H1 (cell line): ENCODE results near the gene GPR52. TPM values are rescaled to one million over a fixed set of nuclear protein-coding genes. Genes with fewer than 3 reads are reported as not detected.
"Not testable (repeated sequence)": the region's sequence is repeated elsewhere in the genome, so short reads cannot be mapped to it uniquely, and the experiment has no call there.

Experiments used
- CTCF ChIA-PET: fragments of 300-600 bp; sonication (Branson Sonifier 250); formaldehyde crosslinking; loops from one replicate; lab custom pipeline; 2021; ENCODE audit not compliant: partially characterized antibody; lab: Charles Lee
- POLR2A ChIA-PET: fragments of 300-600 bp; sonication (Branson Sonifier 250); formaldehyde crosslinking; loops from one replicate; lab custom pipeline; 2021; ENCODE audit warnings: inconsistent platforms; ENCODE audit not compliant: partially characterized antibody; lab: Charles Lee
- DNase-seq, 2 experiments: peaks; one replicate each; pipeline versions ENCODE4 v3.0.0 to v3.0.0-alpha.2; 2010 to 2022; ENCODE audit warnings: low spot score in 2 of 2, low read depth in 1 of 2, mixed read lengths in 1 of 2
- FAIRE-seq: peaks from 2 replicates; lab custom pipeline; 2011; peaks lifted over from hg19 to GRCh38; lab: Jason Lieb, UNC
- H2AFZ ChIP-seq: 2 replicates; pipeline ENCODE4 v1.8.1; 2012; ENCODE audit warnings: low read length, inconsistent platforms
- H2AK5ac ChIP-seq: 2 replicates; pipeline ENCODE4 v1.6.1; 2013; ENCODE audit warnings: low read depth, low read length
- H2BK120ac ChIP-seq: replicated peaks from 2 replicates; pipeline ENCODE3; 2013; ENCODE audit warnings: low read depth, low read length, inconsistent platforms
- H2BK12ac ChIP-seq: 2 replicates; pipeline ENCODE4 v1.6.1; 2013; ENCODE audit warnings: low read depth, low read length
- H2BK15ac ChIP-seq: 2 replicates; pipeline ENCODE4 v1.6.1; 2013; ENCODE audit warnings: low read length
- H2BK20ac ChIP-seq: 2 replicates; pipeline ENCODE4 v1.6.1; 2013; ENCODE audit warnings: low read length
- H2BK5ac ChIP-seq: 2 replicates; pipeline ENCODE4 v1.6.1; 2013; ENCODE audit warnings: low read depth, low read length
- H3K14ac ChIP-seq: 2 replicates; pipeline ENCODE4 v1.6.1; 2013; ENCODE audit warnings: inconsistent platforms; ENCODE audit not compliant: insufficient read length
- H3K18ac ChIP-seq: 2 replicates; pipeline ENCODE4 v1.6.1; 2013; ENCODE audit warnings: low read length; ENCODE audit errors: extremely low read depth
- H3K23ac ChIP-seq: 2 replicates; pipeline ENCODE4 v1.6.1; 2013; ENCODE audit warnings: inconsistent platforms; ENCODE audit not compliant: insufficient read length
- H3K23me2 ChIP-seq: 2 replicates; pipeline ENCODE4 v1.6.1; 2013; ENCODE audit warnings: low read depth, low read length
- H3K27ac ChIP-seq: 2 replicates; pipeline ENCODE4 v1.6.1; 2011; ENCODE audit warnings: low read depth, low read length, inconsistent platforms
- H3K27me3 ChIP-seq, 4 experiments: replicated peaks in 1 of 4; 1 replicate in 1 of 4; 2 replicates in 3 of 4; pipeline versions ENCODE4 v1.6.1 to v1.8.1; 2011 to 2013; ENCODE audit warnings: low read length in 3 of 4, mild to moderate bottlenecking in 3 of 4, inconsistent platforms in 2 of 4, mixed read lengths in 2 of 4, moderate library complexity in 1 of 4; ENCODE audit not compliant: control insufficient read depth in 3 of 4, insufficient read depth in 3 of 4; ENCODE audit errors: extremely low read depth in 1 of 4
- H3K36me3 ChIP-seq, 4 experiments: 2 replicates each; pipeline versions ENCODE4 v1.6.1 to v1.8.1; 2011 to 2013; ENCODE audit warnings: mild to moderate bottlenecking in 4 of 4, low read length in 3 of 4, moderate library complexity in 2 of 4, control low read depth in 1 of 4, inconsistent platforms in 1 of 4; ENCODE audit not compliant: insufficient read depth in 4 of 4, control insufficient read depth in 2 of 4
- H3K4ac ChIP-seq: replicated peaks from 2 replicates; pipeline ENCODE3; 2013; ENCODE audit warnings: low read length, low read depth, mixed read lengths, inconsistent platforms; ENCODE audit not compliant: insufficient read length
- H3K4me1 ChIP-seq, 4 experiments: replicated peaks in 1 of 4; 1 replicate in 1 of 4; 2 replicates in 3 of 4; pipeline versions ENCODE4 v1.6.1 to v1.8.1; 2011 to 2013; ENCODE audit warnings: low read length in 3 of 4, inconsistent platforms in 2 of 4, mixed read lengths in 1 of 4; ENCODE audit not compliant: insufficient read depth in 4 of 4, control insufficient read depth in 3 of 4
- H3K4me2 ChIP-seq, 2 experiments: 2 replicates each; pipeline versions ENCODE4 v1.6.1 to v1.8.1; 2011 to 2013; ENCODE audit warnings: low read depth in 2 of 2, low read length in 2 of 2, control low read depth in 1 of 2, inconsistent platforms in 1 of 2, mild to moderate bottlenecking in 1 of 2; ENCODE audit not compliant: insufficient read depth in 1 of 2
- H3K4me3 ChIP-seq, 4 experiments: fragments of 200-600, 300-600 bp in 1 of 4; sonication (generic), shearing (Covaris generic), sonication (Bioruptor Twin) in 1 of 4; 2 replicates each; pipeline versions ENCODE4 v1.5.1 to v1.8.1; 2011 to 2016; ENCODE audit warnings: low read length in 4 of 4, low read depth in 3 of 4, control low read depth in 2 of 4, inconsistent platforms in 2 of 4, mild to moderate bottlenecking in 2 of 4, mixed read lengths in 1 of 4, moderate library complexity in 1 of 4; ENCODE audit not compliant: insufficient read depth in 2 of 4; ENCODE audit errors: extremely low read depth in 1 of 4
- H3K56ac ChIP-seq: replicated peaks from 2 replicates; pipeline ENCODE3; 2013; ENCODE audit warnings: low read depth, mild to moderate bottlenecking, mixed read lengths, low read length, inconsistent platforms; ENCODE audit not compliant: insufficient read length
- H3K79me1 ChIP-seq: 2 replicates; pipeline ENCODE4 v1.6.1; 2013; ENCODE audit warnings: low read depth, low read length, control low read depth
- H3K79me2 ChIP-seq, 2 experiments: 2 replicates each; pipeline versions ENCODE4 v1.6.1 to v1.8.1; 2012 to 2013; ENCODE audit warnings: low read length in 2 of 2, mild to moderate bottlenecking in 2 of 2, inconsistent platforms in 1 of 2; ENCODE audit not compliant: insufficient read depth in 2 of 2, control insufficient read depth in 1 of 2
- H3K9ac ChIP-seq, 4 experiments: replicated peaks in 1 of 4; 1 replicate in 1 of 4; 2 replicates in 3 of 4; pipeline versions ENCODE4 v1.6.1 to v1.8.1; 2011 to 2013; ENCODE audit warnings: low read depth in 3 of 4, low read length in 3 of 4, control low read depth in 2 of 4, mild to moderate bottlenecking in 2 of 4, moderate library complexity in 2 of 4, inconsistent platforms in 1 of 4; ENCODE audit errors: extremely low read depth in 1 of 4
- H3K9me3 ChIP-seq, 2 experiments: 2 replicates each; pipeline versions ENCODE4 v1.6.1 to v1.8.1; 2012 to 2013; ENCODE audit warnings: mild to moderate bottlenecking in 2 of 2, moderate library complexity in 2 of 2, control low read depth in 1 of 2, inconsistent platforms in 1 of 2, low read depth in 1 of 2, low read length in 1 of 2, mixed read lengths in 1 of 2; ENCODE audit not compliant: insufficient read depth in 2 of 2
- H4K20me1 ChIP-seq, 2 experiments: replicated peaks in 1 of 2; 2 replicates each; pipeline versions ENCODE3 to v1.8.1; 2011 to 2013; ENCODE audit warnings: inconsistent platforms in 2 of 2, low read length in 2 of 2, mild to moderate bottlenecking in 1 of 2; ENCODE audit not compliant: insufficient read depth in 2 of 2, control insufficient read depth in 1 of 2
- H4K5ac ChIP-seq: 2 replicates; pipeline ENCODE4 v1.6.1; 2013; ENCODE audit warnings: low read length, low read depth, mixed read lengths, inconsistent platforms; ENCODE audit not compliant: insufficient read length
- H4K8ac ChIP-seq: 2 replicates; pipeline ENCODE4 v1.8.0; 2013; ENCODE audit warnings: mild to moderate bottlenecking, moderate library complexity, low read length, inconsistent platforms; ENCODE audit not compliant: insufficient read depth; ENCODE audit errors: extremely low read depth
- H4K91ac ChIP-seq: replicated peaks from 2 replicates; pipeline ENCODE3; 2013; ENCODE audit warnings: low read length, mixed read lengths, inconsistent platforms; ENCODE audit not compliant: insufficient read length
- WGBS, 2 experiments: shearing (Covaris generic) in 1 of 2; methylation state at CpG; one replicate each; pipeline versions ENCODE4 v1.1.6 to v1.1.7; 2013 to 2015; ENCODE audit warnings: low lambda C conversion rate in 2 of 2, mixed read lengths in 2 of 2, inconsistent platforms in 1 of 2, low coverage in 1 of 2, missing lambda C conversion rate in 1 of 2; ENCODE audit not compliant: insufficient replicate concordance in 2 of 2, insufficient coverage in 1 of 2, insufficient read length in 1 of 2; ENCODE audit errors: extremely low coverage in 1 of 2, missing lambda C conversion rate in 1 of 2; 5-methylcytosine and 5-hydroxymethylcytosine counted together
- polyA plus RNA-seq, 7 experiments: library from polyadenylated mRNA; depleted of rRNA in 3 of 7; stranded (reverse) in 5 of 7; unstranded in 2 of 7; fragments of >200 nt in 5 of 7; fragments of 200-250 nt in 2 of 7; gene quantifications; 1 replicate in 5 of 7; 2 replicates in 1 of 7; 4 replicates in 1 of 7; pipeline versions ENCODE4 v1.2.1 to v1.2.3, GENCODE V29; 2011 to 2013; ENCODE audit warnings: missing spikeins in 2 of 7, mixed read lengths in 2 of 7
- total RNA-seq: library from RNA; stranded (reverse); fragmentation: NEBNext Ultra II Directional; extraction: Animal tissue kit (Norgen Biotek cat#: 25700); gene quantifications from 2 replicates; pipeline ENCODE4 v1.2.1, GENCODE V29; 2021

GPR52 gene
- total and polyA plus RNA-seq, 2 of the 8 experiments (the other 6 are each of a cell fraction or from before 2014, with no cell fraction given) = 0.24 to 0.63 TPM

GRCh38 chr1:174409801-174410200 is 38.0 kb upstream of the GPR52 start:
- H2BK12ac ChIP-seq, H2BK20ac ChIP-seq, H3K4ac ChIP-seq, CTCF ChIA-PET, H3K18ac ChIP-seq, H3K23ac ChIP-seq, H2BK120ac ChIP-seq, H2AFZ ChIP-seq, H2AK5ac ChIP-seq, H4K8ac ChIP-seq, H2BK5ac ChIP-seq, H3K79me1 ChIP-seq, FAIRE-seq, H3K79me2 ChIP-seq, H3K9ac ChIP-seq, H3K14ac ChIP-seq, H3K27me3 ChIP-seq, H4K20me1 ChIP-seq, H3K36me3 ChIP-seq, POLR2A ChIA-PET, DNase-seq, H4K5ac ChIP-seq, H3K23me2 ChIP-seq, H3K27ac ChIP-seq, H3K56ac ChIP-seq, H3K9me3 ChIP-seq, H3K4me3 ChIP-seq, H3K4me2 ChIP-seq, H4K91ac ChIP-seq, H2BK15ac ChIP-seq, H3K4me1 ChIP-seq: not testable (repeated sequence)
- 92% methylated on average over 3 of the region's 3 CpGs; no CpG with 5 or more reads in 1 of the 2 experiments for WGBS, 2 experiments
